Right atrium auricular region (tissue), 2 donors: ENCODE results near the gene TOP2B. TPM values are rescaled to one million over a fixed set of nuclear protein-coding genes. Genes with fewer than 3 reads are reported as not detected.

Experiments
- DNase-seq: peaks from one replicate; pipeline ENCODE4 v3.0.0-alpha.2; 2019; ENCODE audit warnings: low spot score
- H3K27ac ChIP-seq, 2 donors: fragments of 200-600 bp; sonication (generic); 1 replicate in 1 of 2; 2 replicates in 1 of 2; pipeline ENCODE4 v1.5.1; 2016 to 2019
- H3K27me3 ChIP-seq, 2 donors: fragments of 200-600 bp; sonication (generic); one replicate each; pipeline versions ENCODE4 v1.5.1 to v1.6.0; 2017 to 2019
- H3K36me3 ChIP-seq: fragments of 200-600 bp; sonication (generic); one replicate; pipeline ENCODE4 v1.5.1; 2016
- H3K4me1 ChIP-seq, 2 donors: fragments of 200-600 bp; sonication (generic); one replicate each; pipeline versions ENCODE4 v1.5.1 to v1.6.0; 2017 to 2019
- H3K4me3 ChIP-seq, 2 donors: fragments of 200-600 bp; sonication (generic); 1 replicate in 1 of 2; 2 replicates in 1 of 2; pipeline ENCODE4 v1.5.1; 2017 to 2019; ENCODE audit warnings: mild to moderate bottlenecking in 1 of 2, moderate library complexity in 1 of 2
- H3K9me3 ChIP-seq, 2 donors: fragments of 200-600 bp; sonication (generic); one replicate each; pipeline ENCODE4 v1.5.1; 2019
- CTCF ChIP-seq, 2 donors: fragments of 200-600 bp; sonication (generic); IDR thresholded peaks; one replicate each; pipeline ENCODE4 v1.5.1; 2019; ENCODE audit warnings: antibody characterized with exemption in 2 of 2
- total RNA-seq, 2 donors: library from RNA; depleted of rRNA; stranded (reverse); fragments of >200 nt; gene quantifications; one replicate each; pipeline ENCODE4 v1.1.0, GENCODE V29; 2016

TOP2B gene
- total RNA-seq, 2 donors from 2014 or later: 67.2 to 91.4 TPM

- peak in 1 of 2 donors; percentile 31 for TF ChIP-seq CTCF (IDR thresholded peaks at IDR 0.05)
- peaks cover 0 to 47% of the 10 kb centered on the region in 2 donors for H3K4me1 ChIP-seq
- no peaks in the 10 kb centered on the region for H3K36me3 ChIP-seq
- no peak overlapping the region for H3K4me3 ChIP-seq
- no peak overlapping the region for H3K27ac ChIP-seq
- H3K9me3 ChIP-seq: no peaks in the 10 kb centered on the region
- no peak for DNase-seq
- H3K27me3 ChIP-seq: no peaks in the 10 kb centered on the region
Measured at GRCh38 chr3:25661694-25662437, 2.8 kb downstream of the TOP2B start.

GRCh38 chr3:25658836-25659235 is 5.9 kb downstream of the TOP2B start:
- H3K4me1 ChIP-seq: peaks cover 0 to 47% of the 10 kb centered on the region in 2 donors
- no peak overlapping the region for H3K27ac ChIP-seq

GRCh38 chr3:25657293-25657692 is 7.4 kb downstream of the TOP2B start:
- H3K36me3 ChIP-seq: no peaks in the 10 kb centered on the region
- H3K27ac ChIP-seq: no peak overlapping the region
- H3K4me1 ChIP-seq: peaks cover 0 to 49% of the 10 kb centered on the region in 2 donors
- DNase-seq: no peak
- no peak for TF ChIP-seq CTCF (IDR thresholded peaks at IDR 0.05)
- no peaks in the 10 kb centered on the region for H3K27me3 ChIP-seq
- H3K9me3 ChIP-seq: no peaks in the 10 kb centered on the region
- no peak overlapping the region for H3K4me3 ChIP-seq

More at GRCh38 chr3:25658836-25659235, 5.9 kb downstream of the TOP2B start:
- H3K27me3 ChIP-seq: no peaks in the 10 kb centered on the region
- DNase-seq: no peak
- H3K4me3 ChIP-seq: no peak overlapping the region
- H3K9me3 ChIP-seq: no peaks in the 10 kb centered on the region
- no peak for TF ChIP-seq CTCF (IDR thresholded peaks at IDR 0.05)
- no peaks in the 10 kb centered on the region for H3K36me3 ChIP-seq

GRCh38 chr3:25655659-25656058 is 9.0 kb downstream of the TOP2B start:
- Histone ChIP-seq H3K9me3 (no peaks in the 10 kb centered on the region), H3K27ac (no peak overlapping the region), H3K27me3 (no peaks in the 10 kb centered on the region), H3K4me1 (peaks cover 0 to 35% of the 10 kb centered on the region in 2 donors), H3K4me3 (no peak overlapping the region), H3K36me3 (no peaks in the 10 kb centered on the region)
- DNase-seq: no peak
- TF ChIP-seq CTCF (IDR thresholded peaks at IDR 0.05): no peak

- Histone ChIP-seq H3K4me3 (no peak overlapping the region), H3K4me1 (peaks cover 0 to 32% of the 10 kb centered on the region in 2 donors), H3K27me3 (no peaks in the 10 kb centered on the region), H3K9me3 (peaks cover 3 to 9% of the 10 kb centered on the region in 2 donors), H3K27ac (no peak overlapping the region), H3K36me3 (no peaks in the 10 kb centered on the region)
- TF ChIP-seq CTCF (IDR thresholded peaks at IDR 0.05): no peak
- DNase-seq: no peak
Measured at GRCh38 chr3:25654576-25654975, 10.1 kb downstream of the TOP2B start.

GRCh38 chr3:25653322-25653721 is 11.4 kb downstream of the TOP2B start:
- Histone ChIP-seq H3K27me3 (no peaks in the 10 kb centered on the region), H3K4me1 (peaks cover 0 to 24% of the 10 kb centered on the region in 2 donors), H3K27ac (no peak overlapping the region), H3K9me3 (peaks cover 9 to 21% of the 10 kb centered on the region in 2 donors), H3K4me3 (no peak overlapping the region), H3K36me3 (no peaks in the 10 kb centered on the region)
- TF ChIP-seq CTCF (IDR thresholded peaks at IDR 0.05): no peak
- no peak for DNase-seq
